Left ventricle myocardium inferior (tissue), 1 donor: Measurements from ENCODE around the gene POLR3A. TPM values are rescaled to one million over a fixed set of nuclear protein-coding genes. Genes with fewer than 3 reads are reported as not detected.

ENCODE experiments used
- DNase-seq: peaks from one replicate; pipeline ENCODE4 v3.0.0-alpha.2; 2020
- H3K27ac ChIP-seq: fragments of 200-600 bp; replicated peaks from 2 replicates; pipeline ENCODE4 v1.8.0; 2021
- H3K27me3 ChIP-seq: fragments of 200-600 bp; 2 replicates; pipeline ENCODE4 v1.8.0; 2021; ENCODE audit warnings: low read depth
- H3K36me3 ChIP-seq: fragments of 200-600 bp; 2 replicates; pipeline ENCODE4 v1.8.0; 2021
- H3K4me1 ChIP-seq: fragments of 200-600 bp; 2 replicates; pipeline ENCODE4 v1.8.0; 2021
- H3K4me3 ChIP-seq: fragments of 200-600 bp; 2 replicates; pipeline ENCODE4 v1.8.0; 2021; ENCODE audit warnings: mild to moderate bottlenecking, moderate library complexity
- H3K9me3 ChIP-seq: fragments of 200-600 bp; replicated peaks from 2 replicates; pipeline ENCODE4 v1.8.0; 2021
- CTCF ChIP-seq: fragments of 200-600 bp; IDR thresholded peaks from 2 replicates; pipeline ENCODE4 v1.8.0; 2021; ENCODE audit warnings: antibody characterized with exemption, mild to moderate bottlenecking, borderline replicate concordance
- intact Hi-C: fragments of 100-400 bp; cut with micrococcal nuclease; formaldehyde crosslinking; loops from one replicate; pipeline ENCODE4 v1.11.0; 2022
- total RNA-seq: library from RNA; stranded (reverse); fragmentation: NEBNext Ultra II Directional; extraction: Animal tissue kit (Norgen Biotek cat#: 25700); gene quantifications from one replicate; pipeline ENCODE4 v1.2.1, GENCODE V29; 2021
- donor health status: DM: no; HTN: yes; CAD: no; lungs with severe emphysema.

POLR3A gene
- total RNA-seq, 1 donor from 2014 or later: 8.2 TPM

GRCh38 chr10:78015546-78015945 lies 13.8 kb downstream of the POLR3A start:
- intact Hi-C loops: no loop called here
- Histone ChIP-seq H3K27me3 (no peaks in the 10 kb centered on the region), H3K9me3 (no peaks in the 10 kb centered on the region), H3K4me1 (peaks cover 9% of the 10 kb centered on the region), H3K4me3 (no peak overlapping the region), H3K36me3 (peaks cover 99% of the 10 kb centered on the region), H3K27ac (no peak overlapping the region)
- DNase-seq: no peak
- no peak for TF ChIP-seq CTCF

- no peak for TF ChIP-seq CTCF
- Histone ChIP-seq H3K4me3 (no peak overlapping the region), H3K36me3 (peaks cover 99% of the 10 kb centered on the region), H3K4me1 (peaks cover 9% of the 10 kb centered on the region), H3K9me3 (no peaks in the 10 kb centered on the region), H3K27me3 (no peaks in the 10 kb centered on the region), H3K27ac (no peak overlapping the region)
- intact Hi-C loops: no loop called here
- no peak for DNase-seq
These were observed 15.8 kb downstream of the POLR3A start for GRCh38 chr10:78013564-78013963.

- intact Hi-C loops: no loop called here
- TF ChIP-seq CTCF: no peak
- no peak for DNase-seq
- Histone ChIP-seq H3K27me3 (no peaks in the 10 kb centered on the region), H3K4me3 (no peak overlapping the region), H3K27ac (no peak overlapping the region), H3K9me3 (no peaks in the 10 kb centered on the region), H3K36me3 (peaks cover 99% of the 10 kb centered on the region), H3K4me1 (peaks cover 9% of the 10 kb centered on the region)
These were observed 18.2 kb downstream of the POLR3A start for GRCh38 chr10:78011065-78011464.

DNA sequence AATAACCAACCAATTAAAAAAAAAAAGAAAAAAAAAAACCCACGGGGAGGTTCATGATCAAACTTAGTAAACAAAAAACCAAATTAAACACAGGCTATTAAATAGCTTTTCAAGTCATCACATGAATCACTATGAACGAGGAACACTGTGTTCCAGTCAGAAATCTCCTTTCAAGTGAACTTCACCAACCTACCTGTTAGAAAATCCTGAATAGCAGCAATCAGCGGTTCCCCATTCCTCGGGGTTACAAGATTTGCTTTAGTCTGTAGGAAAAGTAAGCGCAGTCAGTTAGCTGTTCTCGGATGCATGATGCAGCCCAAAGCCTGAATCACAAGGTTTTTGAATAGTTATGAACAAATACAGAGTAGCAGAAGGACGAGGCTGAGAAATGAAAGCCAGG lies 19.0 kb downstream of the POLR3A start:
- Histone ChIP-seq H3K4me3 (no peak overlapping the region), H3K27ac (no peak overlapping the region), H3K9me3 (no peaks in the 10 kb centered on the region), H3K4me1 (peaks cover 2% of the 10 kb centered on the region), H3K36me3 (peaks cover 99% of the 10 kb centered on the region), H3K27me3 (no peaks in the 10 kb centered on the region)
- intact Hi-C loops: no loop called here
- TF ChIP-seq CTCF: no peak
- no peak for DNase-seq

DNA sequence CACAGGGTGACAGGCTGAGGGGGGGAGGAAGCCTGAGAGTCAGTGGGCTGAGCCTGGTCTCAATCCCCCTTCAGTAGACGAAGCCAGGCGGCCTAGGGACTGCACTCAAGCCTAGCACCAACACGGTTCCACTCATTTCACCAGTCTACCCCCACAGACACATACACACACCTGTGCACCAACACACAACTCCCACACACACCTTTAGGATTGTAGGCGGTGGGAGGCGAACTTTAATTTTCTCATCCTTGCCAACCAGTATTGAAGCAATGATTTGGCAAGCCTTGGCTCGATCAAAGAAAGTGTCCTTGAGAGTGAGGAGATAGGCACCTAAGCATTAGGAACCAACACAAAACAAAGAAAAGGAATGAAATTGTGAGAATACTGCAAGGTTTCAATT lies 19.7 kb downstream of the POLR3A start:
- H3K4me1 ChIP-seq: no peaks in the 10 kb centered on the region
- no peak for DNase-seq
- TF ChIP-seq CTCF: no peak
- intact Hi-C loops: loop anchor here (10.0 kb wide), 1 partner anchor 165 kb away; no protein-coding TSS in a partner anchor
- peaks cover 99% of the 10 kb centered on the region for H3K36me3 ChIP-seq
- no peak overlapping the region for H3K27ac ChIP-seq
- no peaks in the 10 kb centered on the region for H3K27me3 ChIP-seq
- H3K4me3 ChIP-seq: no peak overlapping the region
- H3K9me3 ChIP-seq: no peaks in the 10 kb centered on the region

DNA sequence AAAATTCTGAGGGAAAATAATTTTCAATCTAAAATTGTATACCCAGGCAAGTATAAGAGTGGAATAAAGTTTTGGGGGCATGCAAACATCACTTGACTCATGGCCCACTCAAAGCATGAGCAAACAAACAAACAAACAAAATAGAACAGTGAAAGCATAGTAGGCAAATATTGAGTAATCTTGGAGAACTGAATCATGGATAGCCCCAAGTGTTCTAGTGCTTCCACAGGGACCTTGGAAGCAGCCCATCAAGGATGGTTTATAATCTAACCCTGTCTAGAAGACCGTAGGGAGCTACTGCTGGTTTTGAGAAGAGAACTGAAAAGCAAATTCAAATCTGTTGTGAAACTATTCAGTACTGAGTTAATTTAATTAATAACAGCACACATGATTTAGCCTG lies 22.1 kb downstream of the POLR3A start:
- no peak overlapping the region for H3K27ac ChIP-seq
- no peak for TF ChIP-seq CTCF
- no peaks in the 10 kb centered on the region for H3K27me3 ChIP-seq
- no peaks in the 10 kb centered on the region for H3K9me3 ChIP-seq
- H3K36me3 ChIP-seq: peaks cover 100% of the 10 kb centered on the region
- H3K4me3 ChIP-seq: no peak overlapping the region
- DNase-seq: no peak
- intact Hi-C loops: loop anchor here (10.0 kb wide), 1 partner anchor 162 kb away; no protein-coding TSS in a partner anchor
- H3K4me1 ChIP-seq: no peaks in the 10 kb centered on the region
